ENCODE results near the gene KIF1A.

DNA sequence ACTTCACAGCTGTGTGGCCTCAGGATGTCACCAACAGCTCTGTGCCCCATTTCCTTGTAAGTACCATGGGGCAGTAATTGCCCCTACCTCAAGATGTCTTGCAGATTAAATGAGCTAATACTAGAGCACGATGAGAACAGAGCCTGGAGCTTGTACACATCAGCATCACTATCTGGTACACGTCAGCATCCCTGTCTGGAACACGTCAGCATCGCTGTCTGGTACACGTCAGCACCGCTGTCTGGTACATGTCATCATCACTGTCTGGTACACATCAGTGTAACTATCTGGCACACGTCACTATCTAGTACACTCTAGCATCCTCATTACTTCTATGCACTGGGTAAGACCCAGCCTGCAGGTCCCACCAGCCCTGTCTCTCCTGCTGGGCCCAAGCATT lies 91.2 kb downstream of the KIF1A start:
- TF ChIP-seq, protein P1, sequence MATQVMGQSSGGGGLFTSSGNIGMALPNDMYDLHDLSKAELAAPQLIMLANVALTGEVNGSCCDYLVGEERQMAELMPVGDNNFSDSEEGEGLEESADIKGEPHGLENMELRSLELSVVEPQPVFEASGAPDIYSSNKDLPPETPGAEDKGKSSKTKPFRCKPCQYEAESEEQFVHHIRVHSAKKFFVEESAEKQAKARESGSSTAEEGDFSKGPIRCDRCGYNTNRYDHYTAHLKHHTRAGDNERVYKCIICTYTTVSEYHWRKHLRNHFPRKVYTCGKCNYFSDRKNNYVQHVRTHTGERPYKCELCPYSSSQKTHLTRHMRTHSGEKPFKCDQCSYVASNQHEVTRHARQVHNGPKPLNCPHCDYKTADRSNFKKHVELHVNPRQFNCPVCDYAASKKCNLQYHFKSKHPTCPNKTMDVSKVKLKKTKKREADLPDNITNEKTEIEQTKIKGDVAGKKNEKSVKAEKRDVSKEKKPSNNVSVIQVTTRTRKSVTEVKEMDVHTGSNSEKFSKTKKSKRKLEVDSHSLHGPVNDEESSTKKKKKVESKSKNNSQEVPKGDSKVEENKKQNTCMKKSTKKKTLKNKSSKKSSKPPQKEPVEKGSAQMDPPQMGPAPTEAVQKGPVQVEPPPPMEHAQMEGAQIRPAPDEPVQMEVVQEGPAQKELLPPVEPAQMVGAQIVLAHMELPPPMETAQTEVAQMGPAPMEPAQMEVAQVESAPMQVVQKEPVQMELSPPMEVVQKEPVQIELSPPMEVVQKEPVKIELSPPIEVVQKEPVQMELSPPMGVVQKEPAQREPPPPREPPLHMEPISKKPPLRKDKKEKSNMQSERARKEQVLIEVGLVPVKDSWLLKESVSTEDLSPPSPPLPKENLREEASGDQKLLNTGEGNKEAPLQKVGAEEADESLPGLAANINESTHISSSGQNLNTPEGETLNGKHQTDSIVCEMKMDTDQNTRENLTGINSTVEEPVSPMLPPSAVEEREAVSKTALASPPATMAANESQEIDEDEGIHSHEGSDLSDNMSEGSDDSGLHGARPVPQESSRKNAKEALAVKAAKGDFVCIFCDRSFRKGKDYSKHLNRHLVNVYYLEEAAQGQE (IDR thresholded peaks at IDR 0.05; ENCODE audit: low read depth), result no peak
- TF ChIP-seq TAF1 (IDR thresholded peaks at IDR 0.05; ENCODE audit: low read depth), result no peak
- TF ChIP-seq, protein P2, sequence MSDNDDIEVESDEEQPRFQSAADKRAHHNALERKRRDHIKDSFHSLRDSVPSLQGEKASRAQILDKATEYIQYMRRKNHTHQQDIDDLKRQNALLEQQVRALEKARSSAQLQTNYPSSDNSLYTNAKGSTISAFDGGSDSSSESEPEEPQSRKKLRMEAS (IDR thresholded peaks at IDR 0.05), result no peak
- TF ChIP-seq, protein P3, sequence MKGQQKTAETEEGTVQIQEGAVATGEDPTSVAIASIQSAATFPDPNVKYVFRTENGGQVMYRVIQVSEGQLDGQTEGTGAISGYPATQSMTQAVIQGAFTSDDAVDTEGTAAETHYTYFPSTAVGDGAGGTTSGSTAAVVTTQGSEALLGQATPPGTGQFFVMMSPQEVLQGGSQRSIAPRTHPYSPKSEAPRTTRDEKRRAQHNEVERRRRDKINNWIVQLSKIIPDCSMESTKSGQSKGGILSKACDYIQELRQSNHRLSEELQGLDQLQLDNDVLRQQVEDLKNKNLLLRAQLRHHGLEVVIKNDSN (IDR thresholded peaks at IDR 0.05), result no peak
- no peak for TF ChIP-seq CEBPB (IDR thresholded peaks at IDR 0.05)
- no peak for TF ChIP-seq ZBTB7A (IDR thresholded peaks at IDR 0.05; ENCODE audit: low read depth)
- no peak for TF ChIP-seq NFIC (IDR thresholded peaks at IDR 0.05)
- no peak for TF ChIP-seq EGR1 (IDR thresholded peaks at IDR 0.05)
- no peak for TF ChIP-seq EP300 (IDR thresholded peaks at IDR 0.05; ENCODE audit: borderline replicate concordance)
- TF ChIP-seq RAD21 (IDR thresholded peaks at IDR 0.05; ENCODE audit: low read depth), result no peak

Data from Ishikawa (cell line).